Activated naive CD4-positive, alpha-beta T cell treated with anti-CD3 and anti-CD28 coated beads, Interleukin-2, amount 10 ng/mL, durations not matched to agents 7 days and 5 days (primary cell): ENCODE results near the gene GRIK3.

Source experiments
- CTCF ChIA-PET: fragments of 350-600 bp; sonication (Branson Sonifier 250); formaldehyde crosslinking; loops from one replicate; lab custom pipeline; 2021; ENCODE audit warnings: antibody characterized with exemption; lab: Charles Lee
- DNase-seq: peaks from one replicate; pipeline ENCODE4 v3.0.0-alpha.2; 2020
- H3K27ac Mint-ChIP-seq: one replicate; pipeline ENCODE4 v1.8.0; 2021; ENCODE audit warnings: mild to moderate bottlenecking, moderate library complexity, mixed read lengths
- H3K27me3 Mint-ChIP-seq: one replicate; pipeline ENCODE4 v1.8.0; 2021; ENCODE audit warnings: mild to moderate bottlenecking, mixed read lengths
- H3K36me3 Mint-ChIP-seq: one replicate; pipeline ENCODE4 v1.8.0; 2021; ENCODE audit warnings: mixed read lengths
- H3K4me1 Mint-ChIP-seq: one replicate; pipeline ENCODE4 v1.8.0; 2021; ENCODE audit warnings: mixed read lengths
- H3K4me3 Mint-ChIP-seq: one replicate; pipeline ENCODE4 v1.8.0; 2021; ENCODE audit warnings: mild to moderate bottlenecking, moderate library complexity, mixed read lengths
- H3K9me3 Mint-ChIP-seq: one replicate; pipeline ENCODE4 v1.8.0; 2021; ENCODE audit warnings: mixed read lengths

The GRIK3 gene

DNA sequence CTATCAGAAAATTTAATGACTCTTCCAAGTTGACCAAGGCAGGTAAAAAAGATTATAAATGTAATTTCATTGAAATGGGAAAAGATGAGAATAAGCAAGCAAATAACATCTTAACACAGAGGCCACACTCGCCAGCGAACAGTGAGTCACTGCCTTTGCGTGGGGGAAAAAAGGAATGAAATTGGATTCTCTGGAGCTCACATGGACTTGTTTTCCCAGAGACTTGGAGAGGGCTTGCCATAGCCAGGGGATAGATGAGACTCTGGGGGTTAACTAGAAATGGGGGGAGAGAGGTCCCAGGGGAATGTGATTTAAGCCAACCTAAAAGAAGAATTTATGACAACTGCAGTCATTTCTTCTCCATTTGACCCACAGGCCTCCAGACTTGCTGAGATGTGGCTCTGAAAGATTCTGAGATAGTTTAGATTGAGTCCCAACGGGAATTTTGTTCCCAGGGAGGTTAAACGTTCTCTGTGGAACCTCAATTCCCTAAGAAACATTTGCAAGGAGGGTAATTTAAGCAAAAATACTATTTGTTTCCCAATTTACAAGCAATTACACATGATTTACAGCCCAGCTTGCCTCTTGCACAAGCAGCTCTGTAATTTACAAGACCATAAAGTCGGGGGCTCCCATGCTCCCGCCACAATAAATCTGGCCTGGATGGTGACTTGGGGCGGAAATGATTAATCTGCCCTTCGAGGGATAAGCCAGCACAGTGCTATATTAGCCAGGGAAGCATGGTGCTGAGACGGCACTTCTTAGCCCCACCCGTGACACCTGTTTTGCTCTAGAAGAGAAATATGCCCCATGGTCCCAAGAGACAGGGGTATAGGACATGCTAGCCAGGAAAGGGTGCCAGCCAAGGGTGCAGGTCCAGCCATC is 68.8 kb downstream of the GRIK3 start:
- CTCF ChIA-PET, result no interaction called here
- H3K27ac Mint-ChIP-seq, result no peak overlapping the region
- H3K36me3 Mint-ChIP-seq, result no peaks in the 10 kb centered on the region
- H3K9me3 Mint-ChIP-seq, result no peaks in the 10 kb centered on the region
- no peaks in the 10 kb centered on the region for H3K4me1 Mint-ChIP-seq
- H3K4me3 Mint-ChIP-seq, result no peak overlapping the region
- no peak for DNase-seq
- no peaks in the 10 kb centered on the region for H3K27me3 Mint-ChIP-seq

DNA sequence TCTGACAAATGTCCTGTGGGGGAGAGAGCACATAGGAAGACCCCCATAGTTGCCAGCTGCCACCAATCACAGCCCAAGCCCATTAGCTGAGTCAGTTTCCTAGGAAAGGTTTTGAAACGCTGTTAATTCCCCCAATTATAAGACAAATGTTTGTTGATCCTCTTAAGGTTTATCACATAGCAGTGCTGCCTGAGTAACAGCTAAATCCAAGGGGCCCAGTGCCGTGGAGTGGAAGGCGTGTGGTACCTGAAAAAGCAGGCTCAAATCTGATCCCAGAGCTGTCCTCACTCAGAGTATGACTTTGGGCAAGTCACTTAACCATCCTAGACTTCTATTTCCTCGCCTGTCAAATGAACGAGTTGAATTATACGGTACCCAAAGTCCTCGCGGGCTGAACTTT is 69.5 kb downstream of the GRIK3 start:
- CTCF ChIA-PET, result no interaction called here

DNA sequence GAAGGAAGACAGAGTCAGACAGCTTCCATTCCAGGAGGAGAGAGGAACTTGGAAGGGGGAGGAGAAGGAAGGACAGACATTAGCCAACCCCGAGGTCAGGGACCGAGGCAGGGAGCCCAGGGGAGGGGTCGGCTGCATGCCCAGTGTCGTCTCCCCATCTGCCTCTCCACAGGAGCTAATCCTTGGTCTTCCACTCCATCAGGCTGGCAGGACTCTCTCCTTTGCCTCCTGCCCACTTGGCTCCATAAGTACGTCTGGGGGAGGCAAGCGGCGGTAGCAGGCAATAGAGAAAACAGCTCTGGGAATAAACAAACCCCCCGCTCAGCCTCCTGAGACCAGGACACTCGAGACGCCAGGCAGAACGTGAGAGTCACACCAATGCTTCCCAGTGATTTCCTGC is 71.3 kb downstream of the GRIK3 start:
- no peak overlapping the region for H3K27ac Mint-ChIP-seq
- no peaks in the 10 kb centered on the region for H3K27me3 Mint-ChIP-seq

More for the DNA sequence above, 69.5 kb downstream of the GRIK3 start:
- no peaks in the 10 kb centered on the region for H3K27me3 Mint-ChIP-seq
- no peak overlapping the region for H3K27ac Mint-ChIP-seq
- no peak for DNase-seq
- no peaks in the 10 kb centered on the region for H3K4me1 Mint-ChIP-seq
- no peaks in the 10 kb centered on the region for H3K36me3 Mint-ChIP-seq
- H3K9me3 Mint-ChIP-seq, result no peaks in the 10 kb centered on the region
- H3K4me3 Mint-ChIP-seq, result no peak overlapping the region

DNA sequence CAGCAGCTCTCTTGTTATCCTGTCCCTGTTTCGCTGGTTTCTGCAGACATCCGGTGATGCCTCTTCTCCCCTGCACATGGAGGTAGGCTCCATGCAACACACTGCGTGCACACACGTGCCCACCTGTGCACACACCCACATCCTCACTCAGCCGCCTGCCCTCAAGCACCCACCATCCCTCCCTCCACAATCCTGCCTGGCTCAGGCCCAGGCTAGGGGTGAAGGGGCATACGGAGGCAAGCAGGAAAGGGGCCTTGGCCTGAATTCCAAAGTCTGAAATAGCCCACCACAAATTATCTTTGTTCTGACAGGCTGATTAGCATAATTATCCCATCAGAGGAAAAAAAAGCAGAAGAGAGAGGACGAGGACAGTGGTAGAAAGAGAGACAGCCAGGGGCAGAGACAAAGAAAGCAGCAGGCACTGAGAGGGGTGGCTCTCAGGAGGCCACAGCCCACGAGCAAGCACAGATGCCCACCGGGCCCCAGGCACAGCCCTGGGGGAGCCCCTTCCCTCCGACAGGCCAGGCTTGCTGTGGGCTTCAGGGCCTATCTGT is 73.2 kb downstream of the GRIK3 start:
- no peak overlapping the region for H3K27ac Mint-ChIP-seq
- H3K36me3 Mint-ChIP-seq, result no peaks in the 10 kb centered on the region
- H3K27me3 Mint-ChIP-seq, result no peaks in the 10 kb centered on the region
- H3K4me3 Mint-ChIP-seq, result no peak overlapping the region
- H3K4me1 Mint-ChIP-seq, result no peaks in the 10 kb centered on the region
- DNase-seq, result no peak
- CTCF ChIA-PET, result no interaction called here
- no peaks in the 10 kb centered on the region for H3K9me3 Mint-ChIP-seq

More for the DNA sequence above, 71.3 kb downstream of the GRIK3 start:
- Mint-ChIP-seq H3K4me1 (no peaks in the 10 kb centered on the region), H3K36me3 (no peaks in the 10 kb centered on the region), H3K9me3 (no peaks in the 10 kb centered on the region), H3K4me3 (no peak overlapping the region)
- no peak for DNase-seq
- CTCF ChIA-PET, result no interaction called here

DNA sequence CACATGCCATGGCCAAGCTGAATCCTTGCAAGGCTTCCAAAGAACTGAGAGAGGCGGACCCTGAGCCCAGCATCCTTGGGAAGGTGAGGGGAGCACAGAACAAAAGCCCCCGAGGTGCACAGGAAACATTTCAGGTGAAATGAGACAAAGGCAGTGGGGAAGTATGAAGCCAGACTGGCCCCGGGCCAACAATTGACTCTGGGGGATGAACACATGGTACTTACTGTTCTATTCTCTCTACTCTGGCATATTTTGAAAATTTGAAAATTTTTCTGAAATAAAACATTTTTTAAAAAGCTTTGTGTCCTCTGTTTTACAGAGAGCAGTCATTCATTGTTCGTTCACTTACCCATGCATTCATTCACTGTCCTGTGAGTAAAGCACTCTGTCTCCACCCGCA is 77.7 kb downstream of the GRIK3 start:
- Mint-ChIP-seq H3K36me3 (no peaks in the 10 kb centered on the region), H3K27ac (no peak overlapping the region), H3K4me1 (no peaks in the 10 kb centered on the region), H3K9me3 (no peaks in the 10 kb centered on the region), H3K27me3 (no peaks in the 10 kb centered on the region), H3K4me3 (no peak overlapping the region)
- CTCF ChIA-PET, result no interaction called here
- DNase-seq, result no peak

DNA sequence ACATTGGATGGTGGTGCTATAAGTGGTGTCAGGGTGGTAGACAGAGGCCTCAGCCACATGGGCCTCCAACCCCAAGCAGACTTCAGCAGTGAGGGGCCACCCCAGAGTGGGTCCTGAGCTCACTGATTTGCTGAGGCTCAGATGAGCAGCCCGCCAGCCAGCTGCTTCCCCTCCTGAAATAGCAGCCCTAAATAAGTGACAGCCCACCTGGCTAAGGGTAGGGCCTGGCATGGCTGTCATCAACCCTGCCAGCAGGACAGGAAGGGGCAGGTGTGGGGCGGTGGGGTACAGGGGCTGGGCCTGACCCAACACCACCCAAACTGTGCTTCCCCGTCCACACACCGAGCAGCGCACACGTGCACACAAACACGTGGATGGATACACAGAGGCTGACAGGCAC is 79.3 kb downstream of the GRIK3 start:
- Mint-ChIP-seq H3K36me3 (no peaks in the 10 kb centered on the region), H3K4me3 (no peak overlapping the region), H3K27me3 (peaks cover 5% of the 10 kb centered on the region), H3K9me3 (no peaks in the 10 kb centered on the region), H3K4me1 (no peaks in the 10 kb centered on the region), H3K27ac (no peak overlapping the region)
- no peak for DNase-seq
- CTCF ChIA-PET, result no interaction called here

DNA sequence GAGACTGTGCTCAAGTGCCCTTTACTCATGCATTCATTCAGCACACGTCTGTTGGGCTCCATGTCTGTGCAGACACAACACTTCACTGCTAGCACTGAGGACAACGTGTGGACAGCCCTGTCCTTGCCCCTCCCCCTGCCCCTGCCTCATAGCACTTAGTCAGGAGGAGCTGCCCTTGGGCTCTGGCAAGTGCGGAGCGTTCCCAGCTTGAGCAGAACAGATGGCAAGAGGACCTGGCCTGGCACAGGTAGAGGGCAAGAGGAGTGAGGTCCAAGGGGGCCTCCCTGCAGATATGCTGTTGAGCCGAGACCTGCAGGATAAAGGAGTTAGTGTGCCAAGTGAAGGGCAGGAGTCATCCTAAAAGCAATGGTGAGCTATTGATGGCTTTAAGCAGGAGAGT is 81.3 kb downstream of the GRIK3 start:
- peaks cover 8% of the 10 kb centered on the region for H3K27me3 Mint-ChIP-seq
- no peaks in the 10 kb centered on the region for H3K4me1 Mint-ChIP-seq
- H3K9me3 Mint-ChIP-seq, result no peaks in the 10 kb centered on the region
- no peak overlapping the region for H3K4me3 Mint-ChIP-seq
- DNase-seq, result no peak
- no peaks in the 10 kb centered on the region for H3K36me3 Mint-ChIP-seq
- H3K27ac Mint-ChIP-seq, result no peak overlapping the region
- CTCF ChIA-PET, result no interaction called here

DNA sequence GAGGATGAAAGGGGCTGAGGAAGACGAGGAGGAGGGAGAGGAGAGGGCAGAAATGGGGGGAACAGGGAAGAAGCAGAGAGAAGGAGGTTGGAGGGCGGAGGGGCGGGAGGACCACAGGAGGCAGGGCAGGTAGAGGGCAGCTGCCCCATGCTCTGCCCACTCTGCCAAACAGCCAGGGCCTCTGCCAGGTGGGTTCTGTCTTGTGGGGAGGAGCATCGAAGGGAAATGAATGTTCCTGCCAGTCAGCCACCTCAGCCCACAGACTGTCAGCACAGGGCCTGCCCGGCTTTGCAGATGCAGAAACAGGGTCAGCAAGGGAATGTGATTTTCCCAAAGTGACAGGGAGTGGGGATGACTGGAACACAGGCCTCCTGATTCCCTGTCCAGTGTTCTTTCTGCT is 82.6 kb downstream of the GRIK3 start:
- Mint-ChIP-seq H3K36me3 (no peaks in the 10 kb centered on the region), H3K27ac (no peak overlapping the region), H3K27me3 (peaks cover 8% of the 10 kb centered on the region), H3K4me3 (no peak overlapping the region), H3K4me1 (no peaks in the 10 kb centered on the region), H3K9me3 (no peaks in the 10 kb centered on the region)
- CTCF ChIA-PET, result no interaction called here
- no peak for DNase-seq

DNA sequence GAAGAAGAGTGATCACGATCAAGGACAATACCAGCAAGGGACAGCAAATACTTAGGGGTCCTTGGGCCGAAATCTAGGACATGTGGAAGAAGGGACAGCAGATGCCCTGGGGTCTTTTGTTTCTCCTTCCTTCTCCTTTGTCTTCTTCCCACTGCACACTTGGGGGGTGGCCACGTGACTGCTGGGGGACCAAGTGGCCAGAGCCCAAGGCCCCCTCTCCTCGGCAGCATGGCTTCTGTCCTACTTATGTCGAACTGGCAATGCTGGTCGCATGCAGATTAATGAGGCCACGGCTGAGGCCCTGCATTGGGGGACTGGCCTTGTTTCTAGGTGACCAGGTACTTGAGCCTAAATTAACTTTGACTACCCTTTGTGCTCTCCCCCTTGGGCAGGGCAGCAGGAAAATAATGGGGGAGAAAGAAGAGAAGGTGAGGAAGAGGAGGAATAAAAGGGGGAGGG is 83.0 kb downstream of the GRIK3 start:
- H3K36me3 Mint-ChIP-seq, result no peaks in the 10 kb centered on the region
- H3K4me1 Mint-ChIP-seq, result no peaks in the 10 kb centered on the region
- H3K27me3 Mint-ChIP-seq, result peaks cover 8% of the 10 kb centered on the region
- CTCF ChIA-PET, result no interaction called here
- DNase-seq, result no peak
- H3K27ac Mint-ChIP-seq, result no peak overlapping the region
- no peak overlapping the region for H3K4me3 Mint-ChIP-seq
- no peaks in the 10 kb centered on the region for H3K9me3 Mint-ChIP-seq

DNA sequence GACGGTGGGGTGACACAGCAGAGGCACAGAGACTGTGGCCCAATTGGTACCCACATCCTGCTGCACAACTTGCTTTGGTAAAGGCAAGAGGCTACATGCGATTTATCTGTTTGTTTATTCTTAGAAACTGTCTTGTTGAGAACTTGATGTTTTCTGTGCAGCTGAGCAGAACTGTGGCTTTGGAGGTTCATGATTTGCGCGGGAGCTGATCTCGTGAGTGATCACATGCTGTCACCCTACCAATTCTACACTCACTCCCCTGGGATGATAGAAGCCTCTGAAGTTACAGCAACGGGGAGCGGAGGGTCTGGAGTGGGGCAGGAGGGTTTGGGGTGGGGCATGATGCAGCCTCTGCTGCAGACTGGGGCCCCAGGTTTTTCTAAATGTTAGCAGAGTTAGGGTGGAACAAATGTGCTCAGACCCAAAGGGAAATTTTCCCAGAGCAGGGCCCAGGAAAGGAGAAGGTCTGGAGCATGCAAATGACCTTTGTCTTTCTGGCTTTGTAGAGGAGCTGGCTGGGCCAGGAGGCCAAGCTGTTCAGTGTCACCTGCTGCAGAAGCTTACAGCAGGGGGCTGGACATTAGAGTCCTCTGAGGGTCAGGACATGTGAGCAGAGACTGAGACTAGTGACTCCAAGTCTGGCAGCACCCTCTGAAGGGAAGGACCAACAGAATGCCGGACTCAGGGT is 83.6 kb downstream of the GRIK3 start:
- CTCF ChIA-PET, result no interaction called here
- Mint-ChIP-seq H3K27ac (no peak overlapping the region), H3K4me3 (no peak overlapping the region), H3K9me3 (no peaks in the 10 kb centered on the region), H3K36me3 (no peaks in the 10 kb centered on the region), H3K27me3 (peaks cover 10% of the 10 kb centered on the region), H3K4me1 (no peaks in the 10 kb centered on the region)
- DNase-seq, result no peak

DNA sequence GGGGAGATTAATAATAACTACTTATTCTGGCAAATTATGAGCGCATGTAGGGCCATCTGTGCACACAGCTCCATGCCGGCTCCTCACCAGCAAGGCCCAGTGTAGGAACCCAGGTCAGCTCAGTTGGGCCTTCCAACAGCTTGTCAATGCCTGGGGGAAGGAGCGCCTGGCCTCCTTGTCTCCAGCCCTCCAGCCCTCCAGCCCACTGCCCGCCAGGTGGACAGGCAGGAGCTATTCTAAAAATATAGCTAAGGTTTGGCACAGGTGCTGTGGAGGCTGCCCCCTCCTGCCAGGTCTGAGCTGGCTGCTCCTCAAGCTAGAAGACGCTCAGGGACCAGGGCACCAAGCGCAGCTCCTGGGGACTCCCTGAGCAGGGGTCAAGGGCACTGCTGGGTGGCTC is 85.7 kb downstream of the GRIK3 start:
- CTCF ChIA-PET, result no interaction called here
- peaks cover 12% of the 10 kb centered on the region for H3K27me3 Mint-ChIP-seq
- no peak overlapping the region for H3K4me3 Mint-ChIP-seq
- DNase-seq, result no peak
- H3K36me3 Mint-ChIP-seq, result no peaks in the 10 kb centered on the region
- H3K27ac Mint-ChIP-seq, result no peak overlapping the region
- no peaks in the 10 kb centered on the region for H3K9me3 Mint-ChIP-seq
- H3K4me1 Mint-ChIP-seq, result no peaks in the 10 kb centered on the region

DNA sequence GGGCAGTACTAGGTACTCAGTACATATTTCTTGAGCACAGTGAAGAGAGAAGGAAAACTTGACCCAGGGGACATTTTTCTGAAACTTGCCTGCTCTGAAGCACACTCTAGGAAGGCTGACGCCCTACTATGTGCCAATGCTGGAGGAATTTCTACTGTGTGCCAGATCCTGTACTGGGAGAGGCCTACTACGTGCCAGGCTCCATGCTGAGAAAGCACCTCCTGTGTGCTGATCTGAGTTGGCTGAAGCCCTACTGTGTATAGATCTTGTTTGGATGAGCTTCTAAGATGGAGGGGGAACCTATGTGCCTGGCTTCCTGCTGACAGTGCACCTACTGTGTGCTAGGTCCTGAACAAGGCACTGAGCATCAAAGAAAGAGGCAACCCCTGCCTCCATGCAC is 86.2 kb downstream of the GRIK3 start:
- Mint-ChIP-seq H3K4me3 (no peak overlapping the region), H3K4me1 (no peaks in the 10 kb centered on the region), H3K9me3 (no peaks in the 10 kb centered on the region), H3K27ac (no peak overlapping the region), H3K36me3 (no peaks in the 10 kb centered on the region), H3K27me3 (peaks cover 12% of the 10 kb centered on the region)
- no peak for DNase-seq
- CTCF ChIA-PET, result no interaction called here

DNA sequence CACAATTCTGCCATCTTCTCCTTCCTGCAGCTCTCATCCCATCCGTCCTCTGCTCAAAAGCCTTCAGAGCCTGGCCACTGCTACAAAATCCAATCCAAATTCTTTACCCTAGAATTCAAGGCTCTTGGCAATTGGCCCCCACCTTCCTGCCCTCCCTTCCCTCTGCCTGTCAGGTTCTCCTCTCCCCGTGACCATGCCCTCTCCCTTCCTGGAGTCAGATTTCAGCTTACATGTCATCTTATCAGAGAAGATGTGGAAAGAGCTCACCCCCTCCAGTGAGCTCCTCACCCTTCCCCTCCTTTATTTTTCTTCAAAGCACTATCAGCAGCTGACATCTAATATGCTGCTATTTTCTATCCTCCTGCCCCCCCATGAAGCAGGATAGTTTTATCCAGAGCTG is 86.9 kb downstream of the GRIK3 start:
- Mint-ChIP-seq H3K27me3 (peaks cover 12% of the 10 kb centered on the region), H3K36me3 (no peaks in the 10 kb centered on the region), H3K4me1 (no peaks in the 10 kb centered on the region), H3K9me3 (no peaks in the 10 kb centered on the region), H3K4me3 (no peak overlapping the region), H3K27ac (no peak overlapping the region)
- CTCF ChIA-PET, result no interaction called here
- no peak for DNase-seq

DNA sequence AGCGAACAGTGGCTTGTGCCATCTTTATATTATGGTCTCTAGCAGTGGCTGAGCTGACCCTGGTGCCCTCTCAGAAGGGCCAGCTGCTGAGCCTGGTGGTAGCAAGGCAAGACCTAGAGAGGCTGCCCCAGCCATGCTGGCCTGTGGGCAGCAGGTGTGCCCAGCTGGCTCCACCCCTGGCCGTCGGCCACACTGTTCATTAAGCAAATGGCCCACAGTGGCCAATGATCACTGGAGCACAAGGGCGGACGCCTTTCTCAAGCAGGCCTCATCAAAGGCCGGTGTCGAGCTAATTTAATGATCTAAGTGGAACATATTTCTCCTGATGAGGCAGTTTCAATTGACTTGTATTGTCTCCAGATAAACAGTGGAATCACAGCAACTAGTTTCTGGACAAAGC is 89.4 kb downstream of the GRIK3 start:
- H3K27me3 Mint-ChIP-seq, result peaks cover 7% of the 10 kb centered on the region
- no peak for DNase-seq
- no peaks in the 10 kb centered on the region for H3K4me1 Mint-ChIP-seq
- no peak overlapping the region for H3K4me3 Mint-ChIP-seq
- H3K36me3 Mint-ChIP-seq, result no peaks in the 10 kb centered on the region
- no peaks in the 10 kb centered on the region for H3K9me3 Mint-ChIP-seq
- H3K27ac Mint-ChIP-seq, result no peak overlapping the region
- CTCF ChIA-PET, result no interaction called here

DNA sequence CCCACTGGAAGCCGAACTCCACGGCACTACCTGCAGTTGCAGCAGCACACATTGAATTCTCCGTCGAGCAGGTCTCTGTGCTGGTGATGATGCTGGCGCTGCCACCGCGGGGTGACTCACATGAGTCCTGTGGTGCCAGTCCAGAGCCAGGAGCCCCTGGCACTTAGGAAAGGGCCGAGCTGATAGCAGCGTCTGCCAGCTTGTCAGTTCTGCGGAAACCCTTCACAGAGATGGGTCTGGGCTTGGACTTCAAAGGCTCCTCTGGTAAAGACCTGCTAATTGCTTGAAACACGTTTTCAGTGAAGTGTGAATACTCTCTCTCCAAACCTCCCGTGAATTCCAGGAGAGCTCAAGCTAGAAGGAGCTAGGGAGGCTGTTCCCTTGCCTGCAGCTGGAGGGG is 92.2 kb downstream of the GRIK3 start:
- Mint-ChIP-seq H3K36me3 (no peaks in the 10 kb centered on the region), H3K27ac (no peak overlapping the region)
- CTCF ChIA-PET, result no interaction called here

More for the DNA sequence above, 92.2 kb downstream of the GRIK3 start:
- Mint-ChIP-seq H3K4me1 (no peaks in the 10 kb centered on the region), H3K9me3 (no peaks in the 10 kb centered on the region), H3K27me3 (peaks cover 7% of the 10 kb centered on the region), H3K4me3 (no peak overlapping the region)
- DNase-seq, result no peak
